ENCODE data around the gene RXRB.

- no peak for TF ChIP-seq EP300 (IDR thresholded peaks at IDR 0.05; ENCODE audit: borderline replicate concordance in 1 of 2, control insufficient read depth in 1 of 2, low read depth in 2 of 2, low read length in 2 of 2)
- no peak for TF ChIP-seq RCOR1 (conservative IDR thresholded peaks at IDR 0.05; ENCODE audit: low read depth, low read length)
- TF ChIP-seq ATF2 (IDR thresholded peaks at IDR 0.05; ENCODE audit: low read length): no peak
- TF ChIP-seq USF1 (IDR thresholded peaks at IDR 0.05; ENCODE audit: borderline replicate concordance, extremely low read length, insufficient read depth, low read depth, low read length): no peak
- TF ChIP-seq USF2 (IDR thresholded peaks at IDR 0.05; ENCODE audit: borderline replicate concordance, low read depth, low read length): no peak
- no peak for TF ChIP-seq RELA (IDR thresholded peaks at IDR 0.05; ENCODE audit: borderline replicate concordance, partially characterized antibody)
- no peak for TF ChIP-seq ATF3 (IDR thresholded peaks at IDR 0.05; ENCODE audit: borderline replicate concordance, extremely low read depth, low read depth, low read length)
- TF ChIP-seq POLR2A (IDR thresholded peaks at IDR 0.05; ENCODE audit: low read depth, low read length): no peak
- TF ChIP-seq SMAD1 (IDR thresholded peaks at IDR 0.05; ENCODE audit: low read depth, partially characterized antibody): no peak
- TF ChIP-seq CTCF (IDR thresholded peaks at IDR 0.05 in 2 of 3, conservative IDR thresholded peaks at IDR 0.05 in 1 of 3; ENCODE audit: control insufficient read depth in 2 of 3, extremely low read depth in 1 of 3, insufficient read depth in 1 of 3, low read depth in 3 of 3, low read length in 3 of 3): no peak
- no peak for TF ChIP-seq PKNOX1 (IDR thresholded peaks at IDR 0.05)
- no peak for TF ChIP-seq SMC3 (IDR thresholded peaks at IDR 0.05; ENCODE audit: borderline replicate concordance, low read length)
Measured at GRCh38 chr6:33249732-33250630, 49.5 kb upstream of the RXRB start.

Data from GM12878 (cell line).